Left lobe of liver (tissue), 2 donors: ENCODE results near the gene SYCP3. TPM values are rescaled to one million over a fixed set of nuclear protein-coding genes. Genes with fewer than 3 reads are reported as not detected.

Source experiments
- ATAC-seq: fragments of 200-7000 bp; cut with Tn5 transposase; one replicate; pipeline ENCODE4 v1.9.1; 2020; ENCODE audit warnings: mild to moderate bottlenecking, moderate library complexity
- DNase-seq: peaks from one replicate; pipeline ENCODE4 v3.0.0-alpha.2; 2020; ENCODE audit warnings: low spot score
- total RNA-seq: library from RNA; stranded (reverse); gene quantifications from one replicate; pipeline ENCODE4 v1.2.1, GENCODE V29; 2021
- donor health status: DM: no; HTN: no; CAD: no; lungs with moderate emphysema.
- donor health status: DM: no; HTN: yes; CAD: no.

The SYCP3 gene
- total RNA-seq, 1 donor from 2014 or later: not detected

- ATAC-seq (no peak), DNase-seq (no peak)
Observed at GRCh38 chr12:101761350-101761749, 22.1 kb upstream of the SYCP3 start.

- DNase-seq (no peak), ATAC-seq (peak; percentile 80)
Observed at GRCh38 chr12:101759396-101760047, 20.3 kb upstream of the SYCP3 start.

GRCh38 chr12:101750152-101750551 lies 10.9 kb upstream of the SYCP3 start:
- no peak for ATAC-seq
- DNase-seq: no peak

GRCh38 chr12:101749657-101750056 lies 10.4 kb upstream of the SYCP3 start:
- DNase-seq (no peak), ATAC-seq (no peak)

GRCh38 chr12:101748907-101749306 lies 9.6 kb upstream of the SYCP3 start:
- ATAC-seq (no peak), DNase-seq (no peak)

- ATAC-seq: no peak
- DNase-seq: no peak
Observed at GRCh38 chr12:101747697-101748096, 8.4 kb upstream of the SYCP3 start.

GRCh38 chr12:101746661-101747060 lies 7.4 kb upstream of the SYCP3 start:
- DNase-seq (no peak), ATAC-seq (no peak)

- ATAC-seq: no peak
- no peak for DNase-seq
Observed at GRCh38 chr12:101746196-101746595, 6.9 kb upstream of the SYCP3 start.

- DNase-seq (no peak), ATAC-seq (no peak)
Observed at GRCh38 chr12:101745481-101745880, 6.2 kb upstream of the SYCP3 start.

GRCh38 chr12:101743724-101744472 lies 4.6 kb upstream of the SYCP3 start:
- ATAC-seq: peak; percentile 21
- DNase-seq: no peak

- ATAC-seq (no peak), DNase-seq (no peak)
Observed at GRCh38 chr12:101743242-101743641, 4.0 kb upstream of the SYCP3 start.

- DNase-seq (no peak), ATAC-seq (no peak)
Observed at GRCh38 chr12:101740980-101741379, 1.7 kb upstream of the SYCP3 start.

GRCh38 chr12:101740566-101740965 lies 1.3 kb upstream of the SYCP3 start:
- ATAC-seq: no peak
- DNase-seq: no peak

- no peak for DNase-seq
- no peak for ATAC-seq
Observed at GRCh38 chr12:101737476-101737875, 1.8 kb downstream of the SYCP3 start.

GRCh38 chr12:101734482-101734881 lies 4.8 kb downstream of the SYCP3 start:
- DNase-seq (peak; percentile 53), ATAC-seq (peak; percentile 83)

GRCh38 chr12:101733166-101733565 lies 6.1 kb downstream of the SYCP3 start:
- ATAC-seq (no peak), DNase-seq (no peak)

GRCh38 chr12:101732318-101732717 lies 6.9 kb downstream of the SYCP3 start:
- ATAC-seq: no peak
- no peak for DNase-seq

GRCh38 chr12:101729842-101730241 lies 9.4 kb downstream of the SYCP3 start:
- no peak for DNase-seq
- no peak for ATAC-seq

- ATAC-seq (no peak), DNase-seq (no peak)
Observed at GRCh38 chr12:101727098-101727497, 12.2 kb downstream of the SYCP3 start.

GRCh38 chr12:101722392-101722791 lies 16.9 kb downstream of the SYCP3 start:
- DNase-seq: no peak
- ATAC-seq: no peak

GRCh38 chr12:101720118-101720517 lies 19.1 kb downstream of the SYCP3 start:
- DNase-seq: no peak

GRCh38 chr12:101719566-101719965 lies 19.7 kb downstream of the SYCP3 start:
- ATAC-seq (no peak), DNase-seq (no peak)

More at GRCh38 chr12:101720118-101720517, 19.1 kb downstream of the SYCP3 start:
- ATAC-seq: no peak
